ENCODE results near the gene PEX5. TPM values are rescaled to one million over a fixed set of nuclear protein-coding genes. Genes with fewer than 3 reads are reported as not detected.

PEX5 gene
- total RNA-seq, 1 donor from 2014 or later, result 14.4 TPM

DNA sequence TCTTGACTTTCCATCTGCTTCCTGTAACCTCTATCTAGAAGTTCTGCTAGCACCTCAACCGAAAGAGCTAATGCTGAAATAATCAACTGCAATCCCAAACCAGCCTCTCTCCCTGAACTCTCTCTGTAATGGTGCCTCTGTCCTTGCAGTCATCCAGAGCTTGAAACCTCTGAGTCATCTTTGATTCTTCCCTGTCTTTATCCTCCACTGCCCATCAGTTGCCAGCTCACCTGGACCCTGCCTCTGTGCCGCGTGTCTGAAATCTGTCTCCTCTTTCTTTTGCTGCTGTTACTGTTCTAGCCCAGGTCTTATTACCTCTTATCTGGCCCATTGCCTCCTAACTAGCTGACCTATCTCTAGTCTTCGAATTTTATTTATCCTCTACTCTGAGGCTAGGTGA, 43.8 kb upstream of the PEX5 start:
- no peak overlapping the region for H3K4me3 ChIP-seq (ENCODE audit: low read depth, low read length)
- no peak for DNase-seq (ENCODE audit: low read depth)
- TF ChIP-seq, protein P1, sequence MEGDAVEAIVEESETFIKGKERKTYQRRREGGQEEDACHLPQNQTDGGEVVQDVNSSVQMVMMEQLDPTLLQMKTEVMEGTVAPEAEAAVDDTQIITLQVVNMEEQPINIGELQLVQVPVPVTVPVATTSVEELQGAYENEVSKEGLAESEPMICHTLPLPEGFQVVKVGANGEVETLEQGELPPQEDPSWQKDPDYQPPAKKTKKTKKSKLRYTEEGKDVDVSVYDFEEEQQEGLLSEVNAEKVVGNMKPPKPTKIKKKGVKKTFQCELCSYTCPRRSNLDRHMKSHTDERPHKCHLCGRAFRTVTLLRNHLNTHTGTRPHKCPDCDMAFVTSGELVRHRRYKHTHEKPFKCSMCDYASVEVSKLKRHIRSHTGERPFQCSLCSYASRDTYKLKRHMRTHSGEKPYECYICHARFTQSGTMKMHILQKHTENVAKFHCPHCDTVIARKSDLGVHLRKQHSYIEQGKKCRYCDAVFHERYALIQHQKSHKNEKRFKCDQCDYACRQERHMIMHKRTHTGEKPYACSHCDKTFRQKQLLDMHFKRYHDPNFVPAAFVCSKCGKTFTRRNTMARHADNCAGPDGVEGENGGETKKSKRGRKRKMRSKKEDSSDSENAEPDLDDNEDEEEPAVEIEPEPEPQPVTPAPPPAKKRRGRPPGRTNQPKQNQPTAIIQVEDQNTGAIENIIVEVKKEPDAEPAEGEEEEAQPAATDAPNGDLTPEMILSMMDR (conservative IDR thresholded peaks at IDR 0.05; ENCODE audit: low read depth, low read length), result no peak

DNA sequence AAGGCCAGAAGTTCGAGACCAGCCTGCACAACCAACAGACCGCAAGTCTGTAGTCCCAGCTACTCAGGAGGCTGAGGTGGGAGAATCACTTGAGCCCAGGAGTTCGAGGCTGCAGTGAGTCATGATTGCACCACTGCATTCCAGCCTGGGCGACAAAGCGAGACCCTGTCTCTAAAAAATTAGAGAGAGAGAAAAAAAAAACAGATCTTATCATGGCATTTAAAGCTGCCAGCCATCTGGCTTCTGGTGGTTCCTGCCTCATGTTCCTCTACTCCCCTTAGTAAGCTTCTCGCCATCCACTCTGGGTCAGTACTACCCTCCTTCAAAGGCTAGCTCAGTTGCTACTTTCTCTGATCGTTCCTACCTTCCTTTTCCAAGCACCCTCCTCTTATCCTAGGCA, 43.3 kb upstream of the PEX5 start:
- TF ChIP-seq, protein P1 (conservative IDR thresholded peaks at IDR 0.05; ENCODE audit: low read depth, low read length), result no peak
- H3K4me3 ChIP-seq (ENCODE audit: low read depth, low read length), result no peak overlapping the region
- no peak for DNase-seq (ENCODE audit: low read depth)

DNA sequence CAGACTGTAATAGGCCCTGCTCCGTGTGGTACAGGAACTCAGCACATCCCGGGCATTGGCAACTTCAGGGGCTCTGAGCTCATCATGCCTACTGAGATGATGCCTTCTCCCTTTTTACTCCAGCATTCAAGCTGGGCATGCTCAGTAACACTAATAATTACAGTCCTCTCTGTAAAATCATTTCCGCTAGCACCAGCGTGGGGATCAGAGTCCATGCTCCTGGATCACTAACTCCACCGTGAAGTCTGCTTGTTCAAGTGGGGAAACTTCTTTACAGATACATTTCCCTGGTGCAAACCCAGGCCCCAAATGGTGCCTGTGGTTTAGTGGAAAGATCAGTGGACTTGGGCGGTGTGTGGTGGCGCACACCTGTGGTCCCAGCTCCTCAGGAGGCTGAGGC, 42.6 kb upstream of the PEX5 start:
- no peak overlapping the region for H3K4me3 ChIP-seq (ENCODE audit: low read depth, low read length)
- DNase-seq (ENCODE audit: low read depth), result no peak
- TF ChIP-seq, protein P1 (conservative IDR thresholded peaks at IDR 0.05; ENCODE audit: low read depth, low read length), result no peak

DNA sequence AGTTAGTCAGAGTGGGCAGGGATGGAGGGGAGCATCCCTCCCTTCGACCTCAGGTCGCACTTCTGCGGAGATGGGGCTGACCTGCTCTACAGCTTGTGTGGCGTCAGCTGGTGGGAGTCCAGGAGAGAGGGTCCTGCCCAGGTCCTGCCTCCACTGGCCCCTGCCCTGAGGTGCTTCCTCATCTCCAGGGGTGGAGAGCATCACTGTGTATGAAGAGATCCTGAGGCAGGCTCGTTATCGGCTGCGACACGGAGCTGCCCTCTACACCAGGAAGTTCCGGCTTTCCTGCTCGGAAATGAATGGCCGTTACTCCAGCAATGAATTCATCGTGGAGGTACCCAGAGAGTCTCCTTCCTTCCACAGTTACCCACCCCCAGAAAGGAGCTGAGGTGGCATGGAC, 39.1 kb upstream of the PEX5 start:
- TF ChIP-seq, protein P1 (conservative IDR thresholded peaks at IDR 0.05; ENCODE audit: low read depth, low read length), result no peak
- H3K4me3 ChIP-seq (ENCODE audit: low read depth, low read length), result no peak overlapping the region

DNA sequence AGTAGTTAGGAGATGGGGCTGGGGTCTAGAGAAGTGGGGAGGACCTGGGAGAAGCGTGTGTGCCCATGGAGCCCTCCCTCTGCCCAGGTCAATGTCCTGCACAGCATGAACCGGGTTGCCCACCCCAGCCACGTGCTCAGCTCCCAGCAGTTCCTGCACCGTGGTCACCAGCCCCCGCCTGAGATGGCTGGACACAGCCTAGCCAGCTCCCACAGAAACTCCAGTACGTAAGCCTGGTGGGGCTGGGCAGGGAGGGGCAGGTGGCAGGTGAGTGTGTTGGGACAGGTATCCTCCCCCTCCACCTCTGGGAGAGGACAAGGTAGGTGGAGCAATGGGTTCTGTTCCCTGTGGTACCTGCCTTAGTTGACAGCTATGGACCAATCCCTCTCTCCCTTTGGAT, 38.6 kb upstream of the PEX5 start:
- TF ChIP-seq, protein P1 (conservative IDR thresholded peaks at IDR 0.05; ENCODE audit: low read depth, low read length), result no peak
- no peak overlapping the region for H3K4me3 ChIP-seq (ENCODE audit: low read depth, low read length)

More for the DNA sequence above, 39.1 kb upstream of the PEX5 start:
- no peak for DNase-seq (ENCODE audit: low read depth)

DNA sequence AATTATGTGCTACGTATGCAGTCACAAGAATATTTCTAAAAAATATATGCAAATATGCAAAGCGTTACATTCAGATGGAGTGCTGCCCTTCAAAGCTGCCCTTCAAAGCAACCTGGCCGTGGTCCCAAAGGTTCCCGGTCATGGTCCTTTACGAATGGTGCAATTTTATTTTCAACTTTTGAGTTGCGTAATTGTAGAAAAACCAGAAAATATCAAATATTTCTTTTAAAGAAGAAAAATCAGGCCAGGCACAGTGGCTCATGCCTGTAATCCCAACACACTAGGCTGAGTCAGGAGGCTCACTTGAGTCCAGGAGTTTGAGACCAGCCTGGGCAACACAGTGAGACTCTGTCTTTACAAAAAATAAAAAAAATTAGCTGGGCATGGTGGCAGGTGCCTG, 38.0 kb upstream of the PEX5 start:
- DNase-seq (ENCODE audit: low read depth), result no peak
- H3K4me3 ChIP-seq (ENCODE audit: low read depth, low read length), result no peak overlapping the region
- TF ChIP-seq, protein P1 (conservative IDR thresholded peaks at IDR 0.05; ENCODE audit: low read depth, low read length), result no peak

More for the DNA sequence above, 38.6 kb upstream of the PEX5 start:
- DNase-seq (ENCODE audit: low read depth), result no peak

DNA sequence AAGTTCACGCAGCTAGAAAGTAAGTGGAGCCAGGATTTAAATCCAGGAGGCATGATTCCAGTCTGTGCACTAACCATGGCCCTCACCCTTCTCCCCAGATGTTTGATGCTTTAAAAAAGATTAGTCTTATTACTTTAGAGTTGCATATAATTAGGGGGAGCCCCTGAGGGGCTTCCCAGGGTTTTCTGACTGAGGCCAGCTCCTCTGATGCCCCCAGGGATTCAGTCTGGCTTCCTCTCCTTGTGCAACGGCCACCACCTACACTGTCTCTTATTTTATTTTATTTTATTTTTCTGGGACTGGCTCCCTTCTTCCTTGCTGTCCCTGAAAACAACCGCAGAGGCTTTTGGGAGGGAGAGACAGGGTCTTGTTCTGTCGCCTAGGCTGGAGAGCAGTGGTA, 36.7 kb upstream of the PEX5 start:
- TF ChIP-seq, protein P1 (conservative IDR thresholded peaks at IDR 0.05; ENCODE audit: low read depth, low read length), result no peak
- DNase-seq (ENCODE audit: low read depth), result no peak
- H3K4me3 ChIP-seq (ENCODE audit: low read depth, low read length), result no peak overlapping the region

Measured in epithelial cell of proximal tubule (primary cell).